ENCODE measurements around the gene TBC1D14. TPM values are rescaled to one million over a fixed set of nuclear protein-coding genes. Genes with fewer than 3 reads are reported as not detected.

The TBC1D14 gene
- total and polyA plus RNA-seq, 9 of the 15 experiments (the other 6 are each of a cell fraction or from before 2014, with no cell fraction given): 2.1 to 59.6 (median 44.8) TPM

DNA sequence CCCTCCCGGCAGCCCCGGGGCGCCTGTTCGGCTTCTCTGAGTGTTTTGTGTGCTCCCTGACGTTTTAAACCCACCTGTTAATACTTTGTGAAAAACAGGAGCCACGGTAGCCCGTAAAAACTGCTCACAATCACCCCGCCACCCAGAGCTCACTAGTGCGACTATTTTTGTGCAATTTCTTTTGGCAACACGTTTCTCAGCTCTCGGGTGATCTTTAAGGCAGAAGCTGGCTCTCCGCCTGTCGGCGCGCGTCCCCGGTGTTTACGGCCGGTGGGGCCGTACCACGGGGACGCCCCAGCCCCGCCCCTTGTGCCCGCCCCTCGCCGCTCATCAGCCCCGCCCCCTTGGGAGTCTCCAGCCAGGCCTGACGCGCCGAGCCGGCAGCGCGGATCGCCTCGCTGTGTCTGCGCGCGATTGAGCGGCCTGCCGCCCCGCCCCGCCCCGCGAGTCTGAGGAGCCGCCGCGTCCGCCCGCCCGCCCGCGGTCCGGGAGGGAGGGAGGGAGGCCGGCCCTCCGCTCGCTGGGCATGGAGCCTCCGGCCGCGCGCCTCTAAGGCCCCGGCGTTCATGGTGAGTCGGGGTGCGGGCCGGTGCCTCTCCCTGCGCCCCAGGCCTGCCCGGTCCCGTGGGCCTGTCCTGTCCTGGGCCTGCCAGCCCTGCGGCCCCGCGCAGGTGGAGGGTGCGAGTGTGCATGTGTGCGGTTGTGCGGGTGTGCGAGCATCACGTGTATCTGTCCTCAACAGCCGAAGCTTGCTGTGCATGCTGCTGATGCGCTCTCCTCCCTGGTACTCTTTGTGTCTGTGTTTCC, 77.4 kb downstream of the TBC1D14 start (continued):
- TF ChIP-seq, protein P1, sequence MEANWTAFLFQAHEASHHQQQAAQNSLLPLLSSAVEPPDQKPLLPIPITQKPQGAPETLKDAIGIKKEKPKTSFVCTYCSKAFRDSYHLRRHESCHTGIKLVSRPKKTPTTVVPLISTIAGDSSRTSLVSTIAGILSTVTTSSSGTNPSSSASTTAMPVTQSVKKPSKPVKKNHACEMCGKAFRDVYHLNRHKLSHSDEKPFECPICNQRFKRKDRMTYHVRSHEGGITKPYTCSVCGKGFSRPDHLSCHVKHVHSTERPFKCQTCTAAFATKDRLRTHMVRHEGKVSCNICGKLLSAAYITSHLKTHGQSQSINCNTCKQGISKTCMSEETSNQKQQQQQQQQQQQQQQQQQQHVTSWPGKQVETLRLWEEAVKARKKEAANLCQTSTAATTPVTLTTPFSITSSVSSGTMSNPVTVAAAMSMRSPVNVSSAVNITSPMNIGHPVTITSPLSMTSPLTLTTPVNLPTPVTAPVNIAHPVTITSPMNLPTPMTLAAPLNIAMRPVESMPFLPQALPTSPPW (CRISPR knock-in tag; IDR thresholded peaks at IDR 0.05): peak; percentile 92
- no peak for TF ChIP-seq SNIP1 (IDR thresholded peaks at IDR 0.05; ENCODE audit: low read depth)
- TF ChIP-seq, protein P2, sequence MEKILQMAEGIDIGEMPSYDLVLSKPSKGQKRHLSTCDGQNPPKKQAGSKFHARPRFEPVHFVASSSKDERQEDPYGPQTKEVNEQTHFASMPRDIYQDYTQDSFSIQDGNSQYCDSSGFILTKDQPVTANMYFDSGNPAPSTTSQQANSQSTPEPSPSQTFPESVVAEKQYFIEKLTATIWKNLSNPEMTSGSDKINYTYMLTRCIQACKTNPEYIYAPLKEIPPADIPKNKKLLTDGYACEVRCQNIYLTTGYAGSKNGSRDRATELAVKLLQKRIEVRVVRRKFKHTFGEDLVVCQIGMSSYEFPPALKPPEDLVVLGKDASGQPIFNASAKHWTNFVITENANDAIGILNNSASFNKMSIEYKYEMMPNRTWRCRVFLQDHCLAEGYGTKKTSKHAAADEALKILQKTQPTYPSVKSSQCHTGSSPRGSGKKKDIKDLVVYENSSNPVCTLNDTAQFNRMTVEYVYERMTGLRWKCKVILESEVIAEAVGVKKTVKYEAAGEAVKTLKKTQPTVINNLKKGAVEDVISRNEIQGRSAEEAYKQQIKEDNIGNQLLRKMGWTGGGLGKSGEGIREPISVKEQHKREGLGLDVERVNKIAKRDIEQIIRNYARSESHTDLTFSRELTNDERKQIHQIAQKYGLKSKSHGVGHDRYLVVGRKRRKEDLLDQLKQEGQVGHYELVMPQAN (IDR thresholded peaks at IDR 0.05; ENCODE audit: borderline replicate concordance): peak; percentile 51
- TF ChIP-seq NELFE (IDR thresholded peaks at IDR 0.05; ENCODE audit: insufficient read depth, insufficient read length): no peak
- TF ChIP-seq U2AF1 (optimal IDR thresholded peaks at IDR 0.05; ENCODE audit: low read depth, low read length): no peak
- TF ChIP-seq, protein P3, sequence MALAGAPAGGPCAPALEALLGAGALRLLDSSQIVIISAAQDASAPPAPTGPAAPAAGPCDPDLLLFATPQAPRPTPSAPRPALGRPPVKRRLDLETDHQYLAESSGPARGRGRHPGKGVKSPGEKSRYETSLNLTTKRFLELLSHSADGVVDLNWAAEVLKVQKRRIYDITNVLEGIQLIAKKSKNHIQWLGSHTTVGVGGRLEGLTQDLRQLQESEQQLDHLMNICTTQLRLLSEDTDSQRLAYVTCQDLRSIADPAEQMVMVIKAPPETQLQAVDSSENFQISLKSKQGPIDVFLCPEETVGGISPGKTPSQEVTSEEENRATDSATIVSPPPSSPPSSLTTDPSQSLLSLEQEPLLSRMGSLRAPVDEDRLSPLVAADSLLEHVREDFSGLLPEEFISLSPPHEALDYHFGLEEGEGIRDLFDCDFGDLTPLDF (CRISPR knock-in tag; IDR thresholded peaks at IDR 0.05): no peak
- peak; percentile 46; the same call in 1 of the 2 replicates for TF ChIP-seq JUN (IDR thresholded peaks at IDR 0.05; ENCODE audit: borderline replicate concordance, low read depth, low read length)
- no peak for TF ChIP-seq JUN (CRISPR knock-in tag; IDR thresholded peaks at IDR 0.05; ENCODE audit: borderline replicate concordance)
- TF ChIP-seq ZKSCAN3 (CRISPR knock-in tag; IDR thresholded peaks at IDR 0.05): no peak
- peak; percentile 13; the same call in 1 of the 2 replicates for TF ChIP-seq ATF7 (IDR thresholded peaks at IDR 0.05)
- no peak for TF ChIP-seq POLR2H (tag; IDR thresholded peaks at IDR 0.05; ENCODE audit: low read depth)
- TF ChIP-seq PCBP1 (IDR thresholded peaks at IDR 0.05; ENCODE audit: low read depth, low read length, poor library complexity, severe bottlenecking): no peak
- TF ChIP-seq ZNF197 (CRISPR knock-in tag; IDR thresholded peaks at IDR 0.05; ENCODE audit: low read depth): no peak
- TF ChIP-seq FOXK1 (CRISPR knock-in tag; IDR thresholded peaks at IDR 0.05; ENCODE audit: borderline replicate concordance): 0 out of 2 replicates have a peak, but pooled peaks have one; percentile 60
- TF ChIP-seq, protein P4, sequence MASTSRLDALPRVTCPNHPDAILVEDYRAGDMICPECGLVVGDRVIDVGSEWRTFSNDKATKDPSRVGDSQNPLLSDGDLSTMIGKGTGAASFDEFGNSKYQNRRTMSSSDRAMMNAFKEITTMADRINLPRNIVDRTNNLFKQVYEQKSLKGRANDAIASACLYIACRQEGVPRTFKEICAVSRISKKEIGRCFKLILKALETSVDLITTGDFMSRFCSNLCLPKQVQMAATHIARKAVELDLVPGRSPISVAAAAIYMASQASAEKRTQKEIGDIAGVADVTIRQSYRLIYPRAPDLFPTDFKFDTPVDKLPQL (IDR thresholded peaks at IDR 0.05; ENCODE audit: extremely low read depth, insufficient read length): no peak
- TF ChIP-seq MAFK (IDR thresholded peaks at IDR 0.05; ENCODE audit: low read length): no peak
- TF ChIP-seq, protein P5, sequence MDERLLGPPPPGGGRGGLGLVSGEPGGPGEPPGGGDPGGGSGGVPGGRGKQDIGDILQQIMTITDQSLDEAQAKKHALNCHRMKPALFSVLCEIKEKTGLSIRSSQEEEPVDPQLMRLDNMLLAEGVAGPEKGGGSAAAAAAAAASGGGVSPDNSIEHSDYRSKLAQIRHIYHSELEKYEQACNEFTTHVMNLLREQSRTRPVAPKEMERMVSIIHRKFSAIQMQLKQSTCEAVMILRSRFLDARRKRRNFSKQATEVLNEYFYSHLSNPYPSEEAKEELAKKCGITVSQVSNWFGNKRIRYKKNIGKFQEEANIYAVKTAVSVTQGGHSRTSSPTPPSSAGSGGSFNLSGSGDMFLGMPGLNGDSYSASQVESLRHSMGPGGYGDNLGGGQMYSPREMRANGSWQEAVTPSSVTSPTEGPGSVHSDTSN (CRISPR knock-in tag; IDR thresholded peaks at IDR 0.05; ENCODE audit: low read depth): no peak
- TF ChIP-seq, protein P5 (tag; conservative IDR thresholded peaks at IDR 0.05; ENCODE audit: low read depth): no peak
- TF ChIP-seq ZNF507 (tag; conservative IDR thresholded peaks at IDR 0.05): no peak

All from K562 (cell line).